Bronchial epithelial cell (primary cell): ENCODE measurements around the gene RILPL2. TPM values are rescaled to one million over a fixed set of nuclear protein-coding genes. Genes with fewer than 3 reads are reported as not detected.
"Not testable (repeated sequence)": the region's sequence is repeated elsewhere in the genome, so short reads cannot be mapped to it uniquely, and the experiment has no call there.

Experiments used
- DNase-seq: peaks from one replicate; pipeline ENCODE4 v3.0.0-alpha.2; 2010; ENCODE audit warnings: low read depth
- FAIRE-seq: peaks from 2 replicates; lab custom pipeline; 2011; peaks lifted over from hg19 to GRCh38; lab: Jason Lieb, UNC
- H3K27me3 ChIP-seq: 2 replicates; pipeline ENCODE4 v1.5.1; 2011; ENCODE audit warnings: low read length; ENCODE audit not compliant: control insufficient read depth, insufficient read depth
- H3K36me3 ChIP-seq: 2 replicates; pipeline ENCODE4 v1.5.1; 2011; ENCODE audit warnings: low read length; ENCODE audit not compliant: control insufficient read depth, insufficient read depth
- H3K4me3 ChIP-seq: 2 replicates; pipeline ENCODE4 v1.5.1; 2011; ENCODE audit warnings: mild to moderate bottlenecking, low read depth, low read length, control low read depth
- total RNA-seq: library from RNA; depleted of rRNA; stranded (reverse); fragments of >200 nt; gene quantifications from 2 replicates; pipeline ENCODE4 v1.2.1, GENCODE V29; 2014
- TF ChIP-seq, protein P1 (sequence below): IDR thresholded peaks from 2 replicates; pipeline ENCODE4 v1.5.1; 2011; ENCODE audit warnings: mild to moderate bottlenecking, moderate library complexity, low read length, control low read depth, inconsistent platforms; ENCODE audit not compliant: insufficient read depth, severe bottlenecking

The RILPL2 gene
- total RNA-seq, 1 donor from 2014 or later: 3.9 TPM

DNA sequence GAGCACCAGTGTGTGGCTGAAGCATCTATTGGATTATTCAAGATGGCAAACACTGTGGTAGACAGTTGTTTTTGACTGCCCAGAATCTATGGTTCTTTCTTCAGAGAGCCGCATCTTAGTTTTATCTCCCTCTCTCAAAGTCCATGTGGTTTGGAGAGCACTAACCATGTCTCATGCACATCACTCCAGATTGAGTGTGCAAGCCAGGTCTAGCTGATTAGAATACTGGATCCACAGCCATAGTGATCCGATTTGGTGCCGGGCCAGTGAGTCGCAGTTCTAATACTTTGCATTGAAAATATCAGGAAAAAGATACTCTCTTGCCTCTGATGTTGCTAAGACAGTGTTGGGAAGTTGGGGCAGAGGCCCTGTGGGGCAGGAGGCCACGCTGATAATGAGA lies 67.3 kb downstream of the RILPL2 start:
- FAIRE-seq (no peak), DNase-seq (no peak)
- Histone ChIP-seq H3K27me3 (no peaks in the 10 kb centered on the region), H3K4me3 (no peak overlapping the region), H3K36me3 (no peaks in the 10 kb centered on the region)
- TF ChIP-seq, protein P1, sequence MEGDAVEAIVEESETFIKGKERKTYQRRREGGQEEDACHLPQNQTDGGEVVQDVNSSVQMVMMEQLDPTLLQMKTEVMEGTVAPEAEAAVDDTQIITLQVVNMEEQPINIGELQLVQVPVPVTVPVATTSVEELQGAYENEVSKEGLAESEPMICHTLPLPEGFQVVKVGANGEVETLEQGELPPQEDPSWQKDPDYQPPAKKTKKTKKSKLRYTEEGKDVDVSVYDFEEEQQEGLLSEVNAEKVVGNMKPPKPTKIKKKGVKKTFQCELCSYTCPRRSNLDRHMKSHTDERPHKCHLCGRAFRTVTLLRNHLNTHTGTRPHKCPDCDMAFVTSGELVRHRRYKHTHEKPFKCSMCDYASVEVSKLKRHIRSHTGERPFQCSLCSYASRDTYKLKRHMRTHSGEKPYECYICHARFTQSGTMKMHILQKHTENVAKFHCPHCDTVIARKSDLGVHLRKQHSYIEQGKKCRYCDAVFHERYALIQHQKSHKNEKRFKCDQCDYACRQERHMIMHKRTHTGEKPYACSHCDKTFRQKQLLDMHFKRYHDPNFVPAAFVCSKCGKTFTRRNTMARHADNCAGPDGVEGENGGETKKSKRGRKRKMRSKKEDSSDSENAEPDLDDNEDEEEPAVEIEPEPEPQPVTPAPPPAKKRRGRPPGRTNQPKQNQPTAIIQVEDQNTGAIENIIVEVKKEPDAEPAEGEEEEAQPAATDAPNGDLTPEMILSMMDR: no peak

DNA sequence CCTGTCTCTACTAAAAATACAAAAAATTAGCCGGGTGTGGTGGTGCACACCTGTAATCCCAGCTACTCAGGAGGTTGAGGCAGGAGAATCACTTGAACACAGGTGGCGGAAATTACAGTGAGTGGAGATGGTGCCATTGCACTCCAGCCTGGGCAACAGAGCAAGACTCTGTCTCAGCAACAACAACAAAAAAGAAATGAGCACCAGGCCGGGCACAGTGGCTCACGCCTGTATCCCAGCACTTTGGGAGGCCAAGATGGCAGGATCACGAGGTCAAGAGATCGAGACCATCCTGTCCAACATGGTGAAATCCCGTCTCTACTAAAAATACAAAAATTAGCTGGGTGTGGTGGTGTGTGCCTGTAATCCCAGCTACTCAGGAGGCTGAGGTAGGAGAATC lies 68.1 kb downstream of the RILPL2 start:
- not testable (repeated sequence) for H3K36me3 ChIP-seq, H3K27me3 ChIP-seq, FAIRE-seq, DNase-seq, H3K4me3 ChIP-seq

DNA sequence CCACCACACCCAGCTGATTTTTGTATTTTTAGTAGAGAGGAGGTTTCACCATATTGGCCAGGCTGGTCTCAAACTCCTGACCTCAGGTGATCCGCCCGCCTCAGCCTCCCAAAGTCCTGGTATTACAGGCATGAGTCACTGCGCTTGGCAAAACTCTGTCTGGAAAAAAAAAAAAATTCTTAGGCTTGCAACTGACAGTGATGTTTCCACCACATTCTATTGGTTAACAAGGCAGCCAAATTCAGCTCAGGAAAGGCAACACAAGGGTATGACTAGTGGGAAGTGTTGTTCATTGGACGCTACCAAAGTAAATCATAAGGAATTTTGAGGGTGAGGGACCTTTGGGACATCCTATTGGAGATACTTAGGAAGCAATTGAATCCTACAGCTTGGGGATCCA lies 69.0 kb downstream of the RILPL2 start:
- H3K36me3 ChIP-seq: no peaks in the 10 kb centered on the region
- H3K27me3 ChIP-seq: no peaks in the 10 kb centered on the region
- DNase-seq: no peak
- FAIRE-seq: no peak
- H3K4me3 ChIP-seq: no peak overlapping the region
- TF ChIP-seq, protein P1: no peak

Other genes starting within 250 kb of the RILPL2 start
- gene MPHOSPH9, start 203.5 kb downstream of the RILPL2 start, total RNA-seq: 11.1 and 17.6 TPM in 2 replicates
- gene MTRFR, start 203.2 kb downstream of the RILPL2 start, total RNA-seq: 15.9 and 19.2 TPM in 2 replicates
- gene CDK2AP1, start 164.8 kb downstream of the RILPL2 start, total RNA-seq: 64.2 and 76.2 TPM in 2 replicates
- 20.2 and 26.1 TPM in 2 replicates for gene SBNO1, start 71.8 kb downstream of the RILPL2 start, total RNA-seq
- gene KMT5A, start 52.6 kb downstream of the RILPL2 start, total RNA-seq: 36.3 and 39.0 TPM in 2 replicates
- 10.3 and 14.5 TPM in 2 replicates for gene SNRNP35, start 21.5 kb upstream of the RILPL2 start, total RNA-seq
- gene RILPL1, start 97.0 kb upstream of the RILPL2 start, total RNA-seq: 7.9 and 8.6 TPM in 2 replicates
- gene TMED2, start 147.9 kb upstream of the RILPL2 start, total RNA-seq: 592 and 595 TPM in 2 replicates
- 16.5 and 23.4 TPM in 2 replicates for gene DDX55, start 165.4 kb upstream of the RILPL2 start, total RNA-seq
- 36.4 and 47.4 TPM in 2 replicates for gene EIF2B1, start 197.0 kb upstream of the RILPL2 start, total RNA-seq
- gene GTF2H3, start 197.1 kb upstream of the RILPL2 start, total RNA-seq: 38.7 and 39.2 TPM in 2 replicates
- 3.9 and 5.4 TPM in 2 replicates for gene TCTN2, start 234.4 kb upstream of the RILPL2 start, total RNA-seq